DOHH2 (cell line): Measurements from ENCODE around the gene NCAM1.

Source experiments
- H3F3A ChIP-seq: fragments of 200-600 bp; sonication (generic), shearing (Covaris generic); 2 replicates; pipeline ENCODE4 v1.6.0; 2016; ENCODE audit warnings: antibody characterized with exemption, mild to moderate bottlenecking; ENCODE audit not compliant: control insufficient read depth, insufficient read depth
- H3K27ac ChIP-seq: fragments of 200-600 bp; sonication (generic); 2 replicates; pipeline ENCODE4 v1.5.1; 2014; ENCODE audit warnings: low read depth, mild to moderate bottlenecking, low read length, moderate library complexity
- H3K27me3 ChIP-seq: fragments of 200-600 bp; sonication (generic); 2 replicates; pipeline ENCODE4 v1.6.1; 2014; ENCODE audit warnings: mild to moderate bottlenecking, low read length, mixed read lengths; ENCODE audit not compliant: control insufficient read depth
- H3K36me3 ChIP-seq: fragments of 200-600 bp; sonication (generic); 2 replicates; pipeline ENCODE4 v1.6.1; 2014; ENCODE audit warnings: mild to moderate bottlenecking, low read length, moderate library complexity, mixed read lengths; ENCODE audit not compliant: control insufficient read depth
- H3K4me1 ChIP-seq: fragments of 200-600 bp; sonication (generic); 2 replicates; pipeline ENCODE4 v1.6.1; 2014; ENCODE audit warnings: mild to moderate bottlenecking, low read length, mixed read lengths; ENCODE audit not compliant: control insufficient read depth
- H3K4me2 ChIP-seq: fragments of 200-600 bp; sonication (generic); 2 replicates; pipeline ENCODE4 v1.6.0; 2014; ENCODE audit warnings: mild to moderate bottlenecking, low read length, moderate library complexity
- H3K4me3 ChIP-seq: fragments of 200-600 bp; sonication (generic); 2 replicates; pipeline ENCODE4 v1.5.1; 2014; ENCODE audit warnings: mild to moderate bottlenecking, low read length, mixed read lengths
- H3K79me2 ChIP-seq: fragments of 200-600 bp; sonication (generic); 2 replicates; pipeline ENCODE4 v1.6.1; 2014; ENCODE audit warnings: mild to moderate bottlenecking, low read length, mixed read lengths; ENCODE audit not compliant: control insufficient read depth
- H3K9me2 ChIP-seq: fragments of 200-600 bp; sonication (generic); replicated peaks from 2 replicates; pipeline ENCODE4 v1.6.1; 2014; ENCODE audit warnings: mild to moderate bottlenecking, low read length, mixed read lengths; ENCODE audit not compliant: control insufficient read depth
- H3K9me3 ChIP-seq: fragments of 200-600 bp; sonication (generic); 2 replicates; pipeline ENCODE4 v1.6.1; 2014; ENCODE audit warnings: antibody characterized with exemption, low read length, mixed read lengths; ENCODE audit not compliant: control insufficient read depth, insufficient read depth
- H4K20me1 ChIP-seq: fragments of 200-600 bp; sonication (generic); 2 replicates; pipeline ENCODE4 v1.6.0; 2014; ENCODE audit warnings: low read depth, mild to moderate bottlenecking, antibody characterized with exemption, low read length, moderate library complexity; ENCODE audit not compliant: control insufficient read depth, insufficient read depth
- CTCF ChIP-seq: fragments of 200-600 bp; sonication (generic); IDR thresholded peaks from one replicate; pipeline ENCODE4 v1.5.1; 2014; ENCODE audit warnings: antibody characterized with exemption, mild to moderate bottlenecking, low read depth, low read length; ENCODE audit not compliant: poor library complexity, severe bottlenecking
- EZH2phosphoT487 ChIP-seq: fragments of 200-600 bp; sonication (generic); IDR thresholded peaks from 2 replicates; pipeline ENCODE4 v1.6.1; 2017; ENCODE audit warnings: borderline replicate concordance, mild to moderate bottlenecking, antibody characterized with exemption, low read length, moderate library complexity, mixed read lengths

The NCAM1 gene

GRCh38 chr11:112995423-112996090, 34.3 kb downstream of the NCAM1 start:
- H3K9me3 ChIP-seq = no peaks in the 10 kb centered on the region
- H3K36me3 ChIP-seq = no peaks in the 10 kb centered on the region
- H3K4me1 ChIP-seq = no peaks in the 10 kb centered on the region
- H4K20me1 ChIP-seq = no peaks in the 10 kb centered on the region
- H3K27me3 ChIP-seq = no peaks in the 10 kb centered on the region
- H3K4me3 ChIP-seq = no peak overlapping the region
- no peak for TF ChIP-seq EZH2phosphoT487
- TF ChIP-seq CTCF = no peak
- no peak overlapping the region for H3K27ac ChIP-seq
- H3K4me2 ChIP-seq = no peak overlapping the region
- no peaks in the 10 kb centered on the region for H3K9me2 ChIP-seq
- no peaks in the 10 kb centered on the region for H3K79me2 ChIP-seq
- no peaks in the 10 kb centered on the region for H3F3A ChIP-seq

DNA sequence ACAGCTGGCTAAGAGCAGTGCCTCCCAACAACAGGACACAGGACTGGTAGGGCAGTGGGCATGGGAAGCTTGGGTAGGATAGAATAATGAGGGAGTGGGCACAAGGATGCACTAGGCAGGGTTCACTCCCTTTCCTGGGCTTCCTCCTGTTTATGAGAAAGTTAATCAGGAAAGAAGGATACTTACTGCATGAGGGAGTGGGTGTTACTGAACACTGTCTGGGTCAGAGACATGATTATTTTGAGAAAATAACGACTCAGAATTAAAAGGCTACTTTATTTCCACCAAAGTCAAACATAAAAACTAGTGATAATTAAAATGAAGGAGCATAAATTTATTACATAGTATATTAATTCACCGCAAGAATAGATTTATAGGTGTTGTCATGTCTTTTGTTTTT, 35.8 kb downstream of the NCAM1 start:
- Histone ChIP-seq H4K20me1 (no peaks in the 10 kb centered on the region), H3F3A (no peaks in the 10 kb centered on the region), H3K4me3 (no peak overlapping the region), H3K9me2 (no peaks in the 10 kb centered on the region), H3K9me3 (no peaks in the 10 kb centered on the region), H3K79me2 (no peaks in the 10 kb centered on the region), H3K27ac (no peak overlapping the region), H3K4me2 (no peak overlapping the region), H3K36me3 (no peaks in the 10 kb centered on the region), H3K4me1 (no peaks in the 10 kb centered on the region), H3K27me3 (no peaks in the 10 kb centered on the region)
- TF ChIP-seq CTCF (no peak), EZH2phosphoT487 (no peak)

- Histone ChIP-seq H3K27me3 (no peaks in the 10 kb centered on the region), H4K20me1 (no peaks in the 10 kb centered on the region), H3K4me3 (no peak overlapping the region), H3K9me2 (no peaks in the 10 kb centered on the region), H3K4me1 (no peaks in the 10 kb centered on the region), H3K79me2 (no peaks in the 10 kb centered on the region), H3K9me3 (no peaks in the 10 kb centered on the region), H3K36me3 (no peaks in the 10 kb centered on the region), H3F3A (no peaks in the 10 kb centered on the region), H3K4me2 (no peak overlapping the region), H3K27ac (no peak overlapping the region)
- TF ChIP-seq CTCF (no peak), EZH2phosphoT487 (no peak)
These were observed 36.7 kb downstream of the NCAM1 start for GRCh38 chr11:112997857-112998466.
